ENCODE data around the gene TIAM2. TPM values are rescaled to one million over a fixed set of nuclear protein-coding genes. Genes with fewer than 3 reads are reported as not detected.
A peak's percentile ranks its signal among the peaks of the same experiment; 100 is the strongest.

TIAM2 gene
- total RNA-seq, 2 donors from 2014 or later: 9.3 to 10.3 TPM

GRCh38 chr6:155142168-155143028, 147.3 kb downstream of the TIAM2 start:
- Histone ChIP-seq H3K27me3 (no peaks in the 10 kb centered on the region), H3K27ac (peak overlapping the region; percentile 4 to 11), H3K4me3 (no peak overlapping the region), H3K4me1 (peaks cover 0 to 18% of the 10 kb centered on the region in 2 donors), H3K36me3 (no peaks in the 10 kb centered on the region), H3K9me3 (no peaks in the 10 kb centered on the region)
- TF ChIP-seq CTCF (IDR thresholded peaks at IDR 0.05): no peak
- DNase-seq (ENCODE audit: low spot score): no peak

- TF ChIP-seq CTCF (IDR thresholded peaks at IDR 0.05): no peak
- H3K27me3 ChIP-seq: no peaks in the 10 kb centered on the region
- no peaks in the 10 kb centered on the region for H3K36me3 ChIP-seq
- DNase-seq (ENCODE audit: low spot score): no peak
- H3K4me1 ChIP-seq: peaks cover 0 to 18% of the 10 kb centered on the region in 2 donors
- H3K4me3 ChIP-seq: peak overlapping the region; percentile 2 to 7
- H3K27ac ChIP-seq: peak overlapping the region; percentile 4 to 11
- H3K9me3 ChIP-seq: no peaks in the 10 kb centered on the region
Observed at GRCh38 chr6:155143029-155143577, 148.0 kb downstream of the TIAM2 start.

- Histone ChIP-seq H3K27ac (peak overlapping the region in 1 of 2 donors; percentile 4), H3K4me1 (peaks cover 0 to 18% of the 10 kb centered on the region in 2 donors), H3K9me3 (no peaks in the 10 kb centered on the region), H3K36me3 (no peaks in the 10 kb centered on the region), H3K27me3 (no peaks in the 10 kb centered on the region), H3K4me3 (peak overlapping the region; percentile 2 to 7)
- no peak for DNase-seq (ENCODE audit: low spot score)
- no peak for TF ChIP-seq CTCF (IDR thresholded peaks at IDR 0.05)
Observed at GRCh38 chr6:155143578-155144106, 148.5 kb downstream of the TIAM2 start.

GRCh38 chr6:155146205-155146604, 151.1 kb downstream of the TIAM2 start:
- H3K27ac ChIP-seq: no peak overlapping the region
- no peaks in the 10 kb centered on the region for H3K36me3 ChIP-seq
- no peaks in the 10 kb centered on the region for H3K9me3 ChIP-seq
- no peaks in the 10 kb centered on the region for H3K27me3 ChIP-seq
- peaks cover 0 to 18% of the 10 kb centered on the region in 2 donors for H3K4me1 ChIP-seq
- no peak overlapping the region for H3K4me3 ChIP-seq
- TF ChIP-seq CTCF (IDR thresholded peaks at IDR 0.05): no peak
- no peak for DNase-seq (ENCODE audit: low spot score)

- H3K4me1 ChIP-seq: peaks cover 0 to 5% of the 10 kb centered on the region in 2 donors
- no peaks in the 10 kb centered on the region for H3K9me3 ChIP-seq
- no peak overlapping the region for H3K4me3 ChIP-seq
- TF ChIP-seq CTCF (IDR thresholded peaks at IDR 0.05): no peak
- no peaks in the 10 kb centered on the region for H3K36me3 ChIP-seq
- no peak overlapping the region for H3K27ac ChIP-seq
- no peak for DNase-seq (ENCODE audit: low spot score)
- H3K27me3 ChIP-seq: no peaks in the 10 kb centered on the region
Observed at GRCh38 chr6:155147958-155148663, 153.0 kb downstream of the TIAM2 start.

Data from right atrium auricular region (tissue), 2 donors.